K562 (cell line): ENCODE results near the gene PRMT5. TPM values are rescaled to one million over a fixed set of nuclear protein-coding genes. Genes with fewer than 3 reads are reported as not detected.
A peak's percentile ranks its signal among the peaks of the same experiment; 100 is the strongest.

ENCODE experiments used
- AFF4 ChIP-seq: sonication (generic); formaldehyde crosslinking; IDR thresholded peaks from 2 replicates; pipeline ENCODE4 v1.8.0; 2023; ENCODE audit warnings: mild to moderate bottlenecking, missing genetic modification reagents
- CBX3 ChIP-seq, 2 experiments: IDR thresholded peaks; 1 replicate in 1 of 2; 2 replicates in 1 of 2; pipeline ENCODE4 v1.6.1; 2012; ENCODE audit warnings: inconsistent platforms in 2 of 2, low read length in 2 of 2, borderline replicate concordance in 1 of 2, control low read depth in 1 of 2
- CC2D1A ChIP-seq: fragments of 450-650 bp; IDR thresholded peaks from 2 replicates; pipeline ENCODE4 v1.6.1; 2017; ENCODE audit warnings: mild to moderate bottlenecking
- CREB1 ChIP-seq, 2 experiments: sonication (generic) in 1 of 2; formaldehyde crosslinking in 1 of 2; IDR thresholded peaks; 2 replicates each; pipeline versions ENCODE4 v1.6.1 to v1.8.0; 2012 to 2022; ENCODE audit warnings: inconsistent platforms in 1 of 2, mild to moderate bottlenecking in 1 of 2, missing genetic modification reagents in 1 of 2, moderate library complexity in 1 of 2
- DNMT1 ChIP-seq: fragments of 450-650 bp; IDR thresholded peaks from 2 replicates; pipeline ENCODE4 v1.6.1; 2016; ENCODE audit warnings: antibody characterized with exemption, mild to moderate bottlenecking
- ESRRA ChIP-seq: fragments of 450-650 bp; IDR thresholded peaks from 2 replicates; pipeline ENCODE4 v1.6.1; 2014; ENCODE audit warnings: low read depth, mild to moderate bottlenecking, moderate library complexity, borderline replicate concordance
- FOXA3 ChIP-seq, 2 experiments: fragments of 450-650 bp in 1 of 2; sonication (generic) in 1 of 2; formaldehyde crosslinking; IDR thresholded peaks in 1 of 2; conservative IDR thresholded peaks in 1 of 2; 2 replicates each; pipeline versions ENCODE4 v1.4.0 to v1.8.0; 2020 to 2022; ENCODE audit warnings: mild to moderate bottlenecking in 2 of 2, missing genetic modification reagents in 1 of 2
- HINFP ChIP-seq: fragments of 450-650 bp; conservative IDR thresholded peaks from 2 replicates; pipeline ENCODE4 v1.6.1; 2016; ENCODE audit warnings: missing genetic modification characterization, low read depth, mild to moderate bottlenecking, control low read depth, missing compliant biosample characterization
- HOXB6 ChIP-seq: fragments of 250-450 bp; sonication (Bioruptor Pico); IDR thresholded peaks from 2 replicates; pipeline ENCODE4 v1.5.1; 2022; ENCODE audit warnings: mild to moderate bottlenecking, borderline replicate concordance
- JUNB ChIP-seq: fragments of 450-650 bp; formaldehyde crosslinking; conservative IDR thresholded peaks from 2 replicates; pipeline ENCODE4 v1.4.0; 2020; ENCODE audit warnings: mild to moderate bottlenecking
- KDM2B ChIP-seq: fragments of 250-450 bp; sonication (Bioruptor Pico); IDR thresholded peaks from 2 replicates; pipeline ENCODE4 v1.8.0; 2021; ENCODE audit warnings: mild to moderate bottlenecking, moderate library complexity
- KDM4B ChIP-seq, 2 experiments: fragments of 450-650 bp in 1 of 2; sonication (generic) in 1 of 2; IDR thresholded peaks; 2 replicates each; pipeline ENCODE4 v1.6.1; 2016 to 2017; ENCODE audit warnings: borderline replicate concordance in 2 of 2, antibody characterized with exemption in 1 of 2, low read depth in 1 of 2, mild to moderate bottlenecking in 1 of 2
- KHSRP ChIP-seq: fragments of 450-650 bp; IDR thresholded peaks from 2 replicates; pipeline ENCODE4 v1.6.1; 2017
- KLF1 ChIP-seq: fragments of 450-650 bp; IDR thresholded peaks from 2 replicates; pipeline ENCODE4 v1.6.1; 2016; ENCODE audit warnings: missing genetic modification characterization, missing compliant biosample characterization
- KLF6 ChIP-seq: fragments of 250-450 bp; sonication (Bioruptor Pico); IDR thresholded peaks from 2 replicates; pipeline ENCODE4 v1.4.0; 2020; ENCODE audit warnings: mild to moderate bottlenecking, moderate library complexity, borderline replicate concordance
- NFXL1 ChIP-seq: fragments of 450-650 bp; formaldehyde crosslinking; IDR thresholded peaks from 2 replicates; pipeline ENCODE4 v1.4.0; 2021; ENCODE audit warnings: mild to moderate bottlenecking
- NKRF ChIP-seq: fragments of 450-650 bp; IDR thresholded peaks from 2 replicates; pipeline ENCODE4 v1.6.1; 2016; ENCODE audit warnings: borderline replicate concordance
- PRMT5 ChIP-seq: sonication (generic); formaldehyde crosslinking; IDR thresholded peaks from 2 replicates; pipeline ENCODE4 v1.5.0; 2020; ENCODE audit warnings: missing genetic modification reagents
- SRSF7 ChIP-seq: fragments of 200-400 bp; formaldehyde crosslinking; optimal IDR thresholded peaks from 2 replicates; pipeline ENCODE3; 2017; ENCODE audit warnings: mild to moderate bottlenecking, low read depth, low read length
- TRIM28 ChIP-seq: fragments of 450-650 bp; IDR thresholded peaks from 2 replicates; pipeline ENCODE4 v1.6.1; 2017
- ZNF764 ChIP-seq: fragments of 250-450 bp; sonication (Bioruptor Pico); IDR thresholded peaks from 2 replicates; pipeline ENCODE4 v1.4.0; 2020; ENCODE audit warnings: low read depth, mild to moderate bottlenecking, moderate library complexity
- polyA plus RNA-seq, 8 experiments: library from polyadenylated mRNA; depleted of rRNA in 4 of 8; stranded (reverse) in 5 of 8; unstranded in 3 of 8; fragments of >200 nt; fragmentation: Nextera tagmentation in 2 of 8; fragmentation: Illumina TruSeq in 1 of 8; extraction: Ambion mirVana in 2 of 8; extraction: Trizol in 1 of 8; gene quantifications; 2 replicates each; pipeline versions ENCODE4 v1.2.1 to v1.2.3, GENCODE V29; 2011 to 2014; ENCODE audit warnings: inconsistent platforms in 1 of 8, missing spikeins in 1 of 8
- total RNA-seq, 7 experiments: library from RNA; depleted of rRNA in 6 of 7; stranded (reverse); fragments of >200 nt in 6 of 7; fragmentation: Illumina TruSeq in 2 of 7; extraction: Trizol in 2 of 7; gene quantifications; 2 replicates each; pipeline versions ENCODE4 v1.2.1 to v1.2.3, GENCODE V29; 2011 to 2021; ENCODE audit warnings: low replicate concordance in 1 of 7

Gene PRMT5
- total and polyA plus RNA-seq, 9 of the 15 experiments (the other 6 are each of a cell fraction or from before 2014, with no cell fraction given), result 114 to 552 (median 222) TPM

GRCh38 chr14:22886500-22887259 is 42.5 kb downstream of the PRMT5 start (continued):
- TF ChIP-seq KLF1 (tag) (no peak), NKRF (0 out of 2 replicates have a peak, but pooled peaks have one; percentile 16), FOXA3 (CRISPR knock-in tag; conservative IDR thresholded peaks at IDR 0.05 in 1 of 2, IDR thresholded peaks at IDR 0.05 in 1 of 2) (peak in 1 of 2 experiments; percentile 27; a peak in 1 of 4 replicates), TRIM28 (no peak), KDM4B (IDR thresholded peaks at IDR 0.05; ENCODE audit: borderline replicate concordance in 2 of 2, low read depth in 1 of 2) (peak in 1 of 2 experiments; percentile 19; a peak in 1 of 4 replicates), JUNB (CRISPR knock-in tag) (no peak), SRSF7 (no peak), CREB1 (IDR thresholded peaks at IDR 0.05) (no peak), CREB1 (CRISPR knock-in tag; IDR thresholded peaks at IDR 0.05) (peak; percentile 63; the same call in 1 of the 2 replicates), KLF6 (no peak; the same call in 1 of the 2 replicates), DNMT1 (no peak), CBX3 (IDR thresholded peaks at IDR 0.05; ENCODE audit: borderline replicate concordance in 1 of 2, low read length in 2 of 2) (peak in 1 of 2 experiments; percentile 86; a peak in 1 of 3 replicates), HINFP (tag) (no peak), HOXB6 (CRISPR knock-in tag) (no peak), AFF4 (CRISPR knock-in tag) (no peak), ESRRA (peak; percentile 54; the same call in 1 of the 2 replicates), KHSRP (no peak), CC2D1A (no peak), ZNF764 (CRISPR knock-in tag) (no peak), NFXL1 (no peak), PRMT5 (no peak), KDM2B (CRISPR knock-in tag) (no peak)
